ENCODE results near the gene RHCG.
"Not testable (repeated sequence)": the region's sequence is repeated elsewhere in the genome, so short reads cannot be mapped to it uniquely, and the experiment has no call there.

The RHCG gene

DNA sequence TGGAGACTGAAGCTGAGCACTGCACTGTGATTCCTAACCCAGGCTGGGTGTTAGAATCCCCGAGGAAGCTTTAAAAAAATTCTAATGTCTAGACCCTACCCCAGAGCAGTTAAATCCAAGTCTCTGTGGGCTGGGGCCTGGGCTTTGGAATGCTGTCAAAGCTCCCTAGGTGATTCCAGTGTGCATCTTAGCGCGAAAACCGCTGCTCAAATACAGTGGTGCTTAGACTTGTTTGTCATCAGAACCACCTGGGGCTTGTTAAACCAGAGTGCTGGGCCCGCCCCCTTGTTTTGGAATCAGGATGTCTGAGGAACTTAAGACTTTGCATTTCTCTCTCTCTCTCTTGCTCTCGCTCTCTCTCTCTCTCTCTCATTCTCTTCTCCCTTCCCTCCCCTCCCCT lies 20.7 kb downstream of the RHCG start:
- DNase-seq, result no peak

- DNase-seq, result peak; percentile 7
These were observed 23.6 kb downstream of the RHCG start for GRCh38 chr15:89472785-89473256.

DNA sequence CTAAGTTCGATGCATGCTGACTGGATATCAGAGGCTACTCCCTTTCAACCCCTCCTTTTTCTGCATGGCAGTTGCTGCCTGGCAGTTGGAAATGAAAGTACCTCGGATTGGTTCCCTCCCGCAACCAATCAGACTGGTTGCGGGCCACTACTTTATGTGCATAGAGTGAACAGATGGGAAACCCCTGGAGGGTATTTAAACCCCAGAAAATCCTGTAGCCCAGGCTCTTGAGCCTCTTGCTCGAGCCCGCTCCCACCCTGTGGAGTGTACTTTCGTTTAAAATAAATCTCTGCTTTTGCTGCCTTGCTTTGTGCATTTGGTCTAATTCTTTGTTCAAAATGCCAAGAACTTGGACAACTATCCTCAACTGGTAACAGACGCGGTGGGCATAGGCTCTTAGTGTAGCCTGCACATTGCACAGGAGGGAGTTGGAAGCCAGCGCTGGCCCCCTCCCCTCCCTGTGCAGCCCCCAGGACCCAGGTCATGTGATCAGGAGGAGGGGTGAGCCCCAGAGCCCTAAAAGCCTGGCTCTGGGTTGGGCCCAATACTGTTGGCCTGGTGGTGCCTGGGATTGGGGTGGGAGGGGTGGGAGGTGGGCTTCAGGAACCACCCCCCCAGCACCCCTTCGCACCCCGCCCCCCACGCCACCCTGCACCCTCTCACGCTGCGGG lies 26.8 kb downstream of the RHCG start:
- DNase-seq, result no peak

- not testable (repeated sequence) for DNase-seq
These were observed 27.6 kb downstream of the RHCG start for GRCh38 chr15:89468813-89469212.

GRCh38 chr15:89463113-89463512 lies 33.3 kb downstream of the RHCG start:
- no peak for DNase-seq

GRCh38 chr15:89462198-89462912 lies 34.0 kb downstream of the RHCG start:
- DNase-seq, result no peak

DNA sequence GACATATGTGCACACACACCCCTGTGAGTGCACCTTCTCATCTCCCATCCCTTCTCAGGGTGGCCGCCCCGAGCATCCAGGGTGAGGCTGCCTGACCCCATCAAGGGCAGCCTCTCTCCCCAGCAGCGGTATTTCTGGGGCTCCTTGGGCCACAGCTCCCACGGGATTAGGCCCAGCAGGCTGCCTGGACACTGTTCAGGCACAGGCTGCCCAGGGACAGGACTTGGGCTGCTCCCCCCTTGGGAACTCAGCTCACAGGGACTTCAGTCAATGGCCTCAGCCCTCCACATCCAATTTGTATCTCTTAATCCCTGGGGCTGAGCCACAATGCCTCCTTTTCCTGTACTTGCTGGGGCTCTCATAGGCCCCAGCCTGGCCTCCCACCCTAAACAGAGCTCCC lies 35.0 kb downstream of the RHCG start:
- DNase-seq, result no peak

DNA sequence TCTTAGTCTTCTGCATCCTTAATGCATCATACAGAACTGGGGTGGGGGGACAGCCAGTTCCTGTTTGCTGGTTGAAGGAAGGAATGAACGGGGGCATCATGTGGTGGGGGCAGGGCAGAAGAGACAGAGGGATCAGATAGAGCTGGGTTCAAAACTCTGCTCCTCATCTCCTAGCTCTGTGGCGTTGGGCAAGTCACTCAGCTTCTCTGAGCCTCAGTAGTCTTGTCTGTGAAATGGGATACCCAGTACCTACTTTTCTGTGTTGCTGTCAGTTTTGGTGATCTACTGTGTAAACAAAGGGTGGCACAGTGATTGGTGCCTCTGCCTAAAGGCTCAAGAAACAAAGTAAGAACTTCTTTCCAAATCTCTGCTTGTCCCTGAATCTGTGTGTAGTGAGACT lies 36.3 kb downstream of the RHCG start:
- no peak for DNase-seq

- DNase-seq, result no peak
These were observed 36.9 kb downstream of the RHCG start for GRCh38 chr15:89459271-89460038.

DNA sequence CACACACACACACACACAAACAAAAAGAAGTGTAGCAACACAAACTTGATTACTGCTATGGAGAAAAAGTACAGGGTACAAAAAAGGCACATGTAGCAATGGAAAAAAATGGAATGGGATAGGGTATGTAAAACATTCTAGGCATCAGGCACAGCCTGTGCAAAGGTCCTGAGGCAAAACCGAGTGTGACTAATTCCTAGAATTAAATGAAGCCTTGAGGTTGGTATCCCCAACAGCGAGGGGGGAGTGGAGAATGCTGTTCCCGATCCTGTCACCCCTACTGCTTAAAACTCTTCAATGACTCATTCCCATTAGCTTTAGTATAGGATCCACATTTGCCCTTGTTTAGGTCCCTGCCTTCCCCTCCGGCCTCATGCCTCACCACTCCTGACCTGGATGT lies 37.9 kb downstream of the RHCG start:
- DNase-seq, result no peak

DNA sequence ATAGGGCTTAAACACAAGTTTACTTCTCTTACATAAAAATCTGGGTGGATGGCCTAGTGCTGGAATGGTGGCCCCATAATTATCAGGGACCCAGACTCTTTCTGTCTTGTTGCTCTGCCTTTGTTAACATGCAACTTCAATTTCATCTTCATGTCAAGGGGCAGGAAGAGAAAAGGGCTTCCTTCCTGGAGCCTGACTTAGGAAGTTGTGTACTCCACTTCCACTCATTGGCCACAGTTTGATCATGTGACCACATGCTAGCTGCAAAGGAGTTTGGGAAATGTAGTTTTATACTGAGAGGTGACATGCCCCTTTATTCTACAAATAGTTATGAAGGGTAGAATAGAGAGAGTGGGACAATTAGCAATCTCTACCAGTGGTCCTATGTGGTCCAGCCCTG lies 39.3 kb downstream of the RHCG start:
- no peak for DNase-seq

- no peak for DNase-seq
These were observed 40.8 kb downstream of the RHCG start for GRCh38 chr15:89455535-89455934.

- DNase-seq, result no peak
These were observed 44.0 kb downstream of the RHCG start for GRCh38 chr15:89452330-89452836.

- DNase-seq, result no peak
These were observed 44.5 kb downstream of the RHCG start for GRCh38 chr15:89451846-89452245.

GRCh38 chr15:89450076-89451006 lies 46.0 kb downstream of the RHCG start:
- DNase-seq, result no peak

- no peak for DNase-seq
These were observed 47.6 kb downstream of the RHCG start for GRCh38 chr15:89448825-89449224.

DNA sequence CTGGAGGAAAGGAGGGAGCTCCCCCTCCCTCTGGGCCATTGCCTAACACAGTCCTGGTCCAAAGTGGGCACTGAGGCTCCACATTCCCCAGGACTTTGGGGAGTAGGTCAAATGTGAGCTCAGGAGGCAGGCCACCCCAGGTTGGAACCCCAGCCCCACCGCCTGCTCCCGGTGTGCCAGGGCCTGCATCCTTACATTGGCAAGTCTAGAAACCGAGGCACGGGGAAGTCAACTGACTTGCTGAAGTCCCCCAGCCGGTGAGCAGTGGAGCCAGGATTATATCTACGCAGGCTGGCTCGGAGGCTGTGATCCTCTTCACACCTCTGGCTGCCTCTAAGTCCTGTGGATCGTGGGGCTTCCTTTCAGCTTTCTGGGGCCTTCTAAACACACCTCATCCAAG lies 48.7 kb downstream of the RHCG start:
- no peak for DNase-seq

GRCh38 chr15:89446255-89446891 lies 50.0 kb downstream of the RHCG start:
- DNase-seq, result no peak

DNA sequence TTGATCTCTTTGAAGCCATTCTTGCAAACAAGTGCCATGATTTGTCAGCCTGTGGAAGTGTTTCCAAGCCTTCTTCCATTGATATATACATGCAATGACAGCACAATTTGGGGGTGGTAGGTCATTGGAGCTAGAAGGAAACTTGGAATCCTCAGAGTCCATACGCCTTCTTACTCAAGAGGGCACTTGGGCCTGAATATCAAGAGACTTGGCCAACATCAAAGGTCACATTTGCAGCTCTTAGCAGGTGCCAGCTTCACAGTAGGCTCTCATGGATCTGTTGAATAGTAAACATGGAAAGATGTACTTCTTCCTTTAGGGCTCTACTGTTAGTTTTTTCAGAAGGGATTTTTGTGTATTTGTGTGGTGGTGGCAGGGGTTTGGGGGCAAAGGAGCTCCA lies 50.9 kb downstream of the RHCG start:
- no peak for DNase-seq

GRCh38 chr15:89444241-89445225 lies 51.9 kb downstream of the RHCG start:
- DNase-seq, result no peak

GRCh38 chr15:89443581-89443980 lies 52.8 kb downstream of the RHCG start:
- no peak for DNase-seq
